ENCODE data around the gene FADS3.

The FADS3 gene

GRCh38 chr11:61834278-61835048, 56.9 kb downstream of the FADS3 start:
- no peak for DNase-seq (ENCODE audit: low read depth, low spot score)
- Histone ChIP-seq H3K4me1 (ENCODE audit: control insufficient read depth, insufficient read depth, low read length) (peaks cover 13% of the 10 kb centered on the region), H3K4me3 (ENCODE audit: low read length) (no peak overlapping the region), H3K27me3 (ENCODE audit: control insufficient read depth, insufficient read depth, low read length) (no peaks in the 10 kb centered on the region), H3K27ac (ENCODE audit: low read length) (peak overlapping the region; percentile 44), H3K36me3 (ENCODE audit: control insufficient read depth, insufficient read depth, low read length) (peaks cover 16% of the 10 kb centered on the region), H3K9me3 (ENCODE audit: control insufficient read depth, insufficient read depth, low read length) (no peaks in the 10 kb centered on the region)
- no CpG with 5 or more reads among the region's 12 CpGs for WGBS (ENCODE audit: insufficient coverage, insufficient read length)

- Histone ChIP-seq H3K4me1 (ENCODE audit: control insufficient read depth, insufficient read depth, low read length) (peaks cover 13% of the 10 kb centered on the region), H3K27me3 (ENCODE audit: control insufficient read depth, insufficient read depth, low read length) (no peaks in the 10 kb centered on the region), H3K9me3 (ENCODE audit: control insufficient read depth, insufficient read depth, low read length) (no peaks in the 10 kb centered on the region), H3K36me3 (ENCODE audit: control insufficient read depth, insufficient read depth, low read length) (peaks cover 14% of the 10 kb centered on the region), H3K27ac (ENCODE audit: low read length) (peak overlapping the region; percentile 44), H3K4me3 (ENCODE audit: low read length) (no peak overlapping the region)
- no CpG with 5 or more reads among the region's 12 CpGs for WGBS (ENCODE audit: insufficient coverage, insufficient read length)
- DNase-seq (ENCODE audit: low read depth, low spot score): no peak
Measured at GRCh38 chr11:61833926-61834277, 57.4 kb downstream of the FADS3 start.

- DNase-seq (ENCODE audit: low read depth, low spot score): no peak
- Histone ChIP-seq H3K4me3 (ENCODE audit: low read length) (no peak overlapping the region), H3K9me3 (ENCODE audit: control insufficient read depth, insufficient read depth, low read length) (no peaks in the 10 kb centered on the region), H3K4me1 (ENCODE audit: control insufficient read depth, insufficient read depth, low read length) (peaks cover 13% of the 10 kb centered on the region), H3K27me3 (ENCODE audit: control insufficient read depth, insufficient read depth, low read length) (no peaks in the 10 kb centered on the region), H3K27ac (ENCODE audit: low read length) (no peak overlapping the region), H3K36me3 (ENCODE audit: control insufficient read depth, insufficient read depth, low read length) (peaks cover 9% of the 10 kb centered on the region)
- no CpG with 5 or more reads among the region's 11 CpGs for WGBS (ENCODE audit: insufficient coverage, insufficient read length)
Measured at GRCh38 chr11:61833471-61833870, 57.9 kb downstream of the FADS3 start.

- Histone ChIP-seq H3K4me3 (ENCODE audit: low read length) (no peak overlapping the region), H3K27me3 (ENCODE audit: control insufficient read depth, insufficient read depth, low read length) (no peaks in the 10 kb centered on the region), H3K27ac (ENCODE audit: low read length) (no peak overlapping the region), H3K36me3 (ENCODE audit: control insufficient read depth, insufficient read depth, low read length) (0 out of 2 replicates have a peak, but pooled peaks cover 5% of the 10 kb centered on the region), H3K9me3 (ENCODE audit: control insufficient read depth, insufficient read depth, low read length) (no peaks in the 10 kb centered on the region), H3K4me1 (ENCODE audit: control insufficient read depth, insufficient read depth, low read length) (peaks cover 13% of the 10 kb centered on the region)
- no peak for DNase-seq (ENCODE audit: low read depth, low spot score)
- WGBS (ENCODE audit: insufficient coverage, insufficient read length): no CpG with 5 or more reads among the region's 7 CpGs
Measured at GRCh38 chr11:61832754-61833153, 58.6 kb downstream of the FADS3 start.

- H3K27ac ChIP-seq (ENCODE audit: low read length): no peak overlapping the region
- no peak for DNase-seq (ENCODE audit: low read depth, low spot score)
- H3K27me3 ChIP-seq (ENCODE audit: control insufficient read depth, insufficient read depth, low read length): no peaks in the 10 kb centered on the region
- WGBS (ENCODE audit: insufficient coverage, insufficient read length): no CpG with 5 or more reads among the region's 4 CpGs
- H3K4me3 ChIP-seq (ENCODE audit: low read length): no peak overlapping the region
- peaks cover 13% of the 10 kb centered on the region for H3K4me1 ChIP-seq (ENCODE audit: control insufficient read depth, insufficient read depth, low read length)
- H3K9me3 ChIP-seq (ENCODE audit: control insufficient read depth, insufficient read depth, low read length): no peaks in the 10 kb centered on the region
- 0 out of 2 replicates have a peak, but pooled peaks cover 5% of the 10 kb centered on the region for H3K36me3 ChIP-seq (ENCODE audit: control insufficient read depth, insufficient read depth, low read length)
Measured at GRCh38 chr11:61832207-61832606, 59.1 kb downstream of the FADS3 start.

- H3K4me1 ChIP-seq (ENCODE audit: control insufficient read depth, insufficient read depth, low read length): peaks cover 13% of the 10 kb centered on the region
- no peak for DNase-seq (ENCODE audit: low read depth, low spot score)
- no peak overlapping the region; the same call in 1 of the 2 replicates for H3K4me3 ChIP-seq (ENCODE audit: low read length)
- H3K9me3 ChIP-seq (ENCODE audit: control insufficient read depth, insufficient read depth, low read length): no peaks in the 10 kb centered on the region
- no peak overlapping the region for H3K27ac ChIP-seq (ENCODE audit: low read length)
- no CpG with 5 or more reads among the region's 8 CpGs for WGBS (ENCODE audit: insufficient coverage, insufficient read length)
- no peaks in the 10 kb centered on the region for H3K27me3 ChIP-seq (ENCODE audit: control insufficient read depth, insufficient read depth, low read length)
- 0 out of 2 replicates have a peak, but pooled peaks cover 5% of the 10 kb centered on the region for H3K36me3 ChIP-seq (ENCODE audit: control insufficient read depth, insufficient read depth, low read length)
Measured at GRCh38 chr11:61830237-61831105, 60.9 kb downstream of the FADS3 start.

GRCh38 chr11:61829806-61830205, 61.5 kb downstream of the FADS3 start:
- Histone ChIP-seq H3K36me3 (ENCODE audit: control insufficient read depth, insufficient read depth, low read length) (0 out of 2 replicates have a peak, but pooled peaks cover 5% of the 10 kb centered on the region), H3K4me3 (ENCODE audit: low read length) (peak overlapping the region; percentile 68), H3K9me3 (ENCODE audit: control insufficient read depth, insufficient read depth, low read length) (no peaks in the 10 kb centered on the region), H3K27ac (ENCODE audit: low read length) (no peak overlapping the region), H3K4me1 (ENCODE audit: control insufficient read depth, insufficient read depth, low read length) (peaks cover 13% of the 10 kb centered on the region), H3K27me3 (ENCODE audit: control insufficient read depth, insufficient read depth, low read length) (no peaks in the 10 kb centered on the region)
- no CpG with 5 or more reads among the region's 4 CpGs for WGBS (ENCODE audit: insufficient coverage, insufficient read length)
- DNase-seq (ENCODE audit: low read depth, low spot score): no peak

GRCh38 chr11:61828629-61829407, 62.5 kb downstream of the FADS3 start:
- Histone ChIP-seq H3K27ac (ENCODE audit: low read length) (no peak overlapping the region), H3K4me3 (ENCODE audit: low read length) (peak overlapping the region; percentile 68), H3K27me3 (ENCODE audit: control insufficient read depth, insufficient read depth, low read length) (no peaks in the 10 kb centered on the region), H3K9me3 (ENCODE audit: control insufficient read depth, insufficient read depth, low read length) (no peaks in the 10 kb centered on the region), H3K4me1 (ENCODE audit: control insufficient read depth, insufficient read depth, low read length) (peaks cover 8% of the 10 kb centered on the region), H3K36me3 (ENCODE audit: control insufficient read depth, insufficient read depth, low read length) (0 out of 2 replicates have a peak, but pooled peaks cover 5% of the 10 kb centered on the region)
- no peak for DNase-seq (ENCODE audit: low read depth, low spot score)
- no CpG with 5 or more reads among the region's 55 CpGs for WGBS (ENCODE audit: insufficient coverage, insufficient read length)

GRCh38 chr11:61828379-61828628, 63.0 kb downstream of the FADS3 start:
- no CpG with 5 or more reads among the region's 16 CpGs for WGBS (ENCODE audit: insufficient coverage, insufficient read length)
- Histone ChIP-seq H3K4me1 (ENCODE audit: control insufficient read depth, insufficient read depth, low read length) (peaks cover 4% of the 10 kb centered on the region), H3K27me3 (ENCODE audit: control insufficient read depth, insufficient read depth, low read length) (no peaks in the 10 kb centered on the region), H3K9me3 (ENCODE audit: control insufficient read depth, insufficient read depth, low read length) (no peaks in the 10 kb centered on the region), H3K4me3 (ENCODE audit: low read length) (peak overlapping the region; percentile 68), H3K27ac (ENCODE audit: low read length) (no peak overlapping the region), H3K36me3 (ENCODE audit: control insufficient read depth, insufficient read depth, low read length) (no peaks in the 10 kb centered on the region)
- DNase-seq (ENCODE audit: low read depth, low spot score): no peak

Measured in iPS DF 6.9 (cell line).